Mucosa of rectum (tissue), 2 donors: ENCODE measurements around the gene IRX5.

Experiments used
- H3K27ac ChIP-seq, 2 donors: one replicate each; pipeline ENCODE4 v1.7.0; 2013; ENCODE audit warnings: inconsistent platforms in 2 of 2, low read depth in 2 of 2, low read length in 2 of 2
- H3K27me3 ChIP-seq, 2 donors: one replicate each; pipeline ENCODE4 v1.7.0; 2013; ENCODE audit warnings: low read length in 2 of 2; ENCODE audit not compliant: control insufficient read depth in 2 of 2, insufficient read depth in 2 of 2
- H3K36me3 ChIP-seq, 2 donors: one replicate each; pipeline ENCODE4 v1.7.0; 2013; ENCODE audit warnings: low read length in 2 of 2; ENCODE audit not compliant: control insufficient read depth in 2 of 2, insufficient read depth in 2 of 2
- H3K4me1 ChIP-seq, 2 donors: one replicate each; pipeline ENCODE4 v1.7.0; 2013; ENCODE audit warnings: low read length in 2 of 2, mild to moderate bottlenecking in 1 of 2; ENCODE audit not compliant: control insufficient read depth in 2 of 2, insufficient read depth in 2 of 2
- H3K4me3 ChIP-seq, 2 donors: one replicate each; pipeline ENCODE4 v1.7.0; 2013; ENCODE audit warnings: low read length in 2 of 2
- H3K9ac ChIP-seq, 2 donors: one replicate each; pipeline ENCODE4 v1.7.0; 2013; ENCODE audit warnings: low read length in 2 of 2, low read depth in 1 of 2, mild to moderate bottlenecking in 1 of 2
- H3K9me3 ChIP-seq, 2 donors: one replicate each; pipeline ENCODE4 v1.7.0; 2013; ENCODE audit warnings: low read length in 2 of 2; ENCODE audit not compliant: control insufficient read depth in 2 of 2
- donor health status: healthy.
- donor health status: Normal muscosa, but diverticular disease.

The IRX5 gene

GRCh38 chr16:54945063-54945462, 14.4 kb downstream of the IRX5 start:
- Histone ChIP-seq H3K4me1 (no peaks in the 10 kb centered on the region), H3K27me3 (peaks cover 21 to 22% of the 10 kb centered on the region in 2 donors), H3K36me3 (no peaks in the 10 kb centered on the region), H3K9ac (no peak overlapping the region), H3K27ac (no peak overlapping the region), H3K9me3 (no peaks in the 10 kb centered on the region), H3K4me3 (no peak overlapping the region)

GRCh38 chr16:54946909-54947308, 16.2 kb downstream of the IRX5 start:
- Histone ChIP-seq H3K4me3 (no peak overlapping the region), H3K27me3 (peaks cover 7 to 8% of the 10 kb centered on the region in 2 donors), H3K9ac (no peak overlapping the region), H3K36me3 (no peaks in the 10 kb centered on the region), H3K9me3 (no peaks in the 10 kb centered on the region), H3K4me1 (no peaks in the 10 kb centered on the region), H3K27ac (no peak overlapping the region)

GRCh38 chr16:54947616-54948015, 17.0 kb downstream of the IRX5 start:
- H3K27me3 ChIP-seq: peaks cover 7 to 8% of the 10 kb centered on the region in 2 donors
- H3K4me3 ChIP-seq: no peak overlapping the region
- H3K36me3 ChIP-seq: no peaks in the 10 kb centered on the region
- no peak overlapping the region for H3K27ac ChIP-seq
- H3K9ac ChIP-seq: no peak overlapping the region
- no peaks in the 10 kb centered on the region for H3K4me1 ChIP-seq
- no peaks in the 10 kb centered on the region for H3K9me3 ChIP-seq

- Histone ChIP-seq H3K4me3 (no peak overlapping the region), H3K4me1 (no peaks in the 10 kb centered on the region), H3K9me3 (no peaks in the 10 kb centered on the region), H3K36me3 (no peaks in the 10 kb centered on the region), H3K9ac (no peak overlapping the region), H3K27me3 (peaks cover 7 to 8% of the 10 kb centered on the region in 2 donors), H3K27ac (no peak overlapping the region)
Measured at GRCh38 chr16:54952195-54952594, 21.5 kb downstream of the IRX5 start.

GRCh38 chr16:54953461-54953860, 22.8 kb downstream of the IRX5 start:
- no peak overlapping the region for H3K9ac ChIP-seq
- H3K27me3 ChIP-seq: peaks cover 6 to 7% of the 10 kb centered on the region in 2 donors
- H3K36me3 ChIP-seq: no peaks in the 10 kb centered on the region
- H3K4me3 ChIP-seq: no peak overlapping the region
- no peak overlapping the region for H3K27ac ChIP-seq
- H3K4me1 ChIP-seq: no peaks in the 10 kb centered on the region
- H3K9me3 ChIP-seq: no peaks in the 10 kb centered on the region

GRCh38 chr16:54954220-54954619, 23.6 kb downstream of the IRX5 start:
- no peak overlapping the region for H3K9ac ChIP-seq
- no peak overlapping the region for H3K27ac ChIP-seq
- H3K36me3 ChIP-seq: no peaks in the 10 kb centered on the region
- H3K27me3 ChIP-seq: peaks cover 0 to 4% of the 10 kb centered on the region in 2 donors
- no peaks in the 10 kb centered on the region for H3K9me3 ChIP-seq
- no peak overlapping the region for H3K4me3 ChIP-seq
- no peaks in the 10 kb centered on the region for H3K4me1 ChIP-seq

- H3K36me3 ChIP-seq: no peaks in the 10 kb centered on the region
Measured at GRCh38 chr16:54955757-54956156, 25.1 kb downstream of the IRX5 start.

GRCh38 chr16:54957403-54958166, 26.9 kb downstream of the IRX5 start:
- Histone ChIP-seq H3K4me3 (no peak overlapping the region), H3K9ac (no peak overlapping the region), H3K27me3 (no peaks in the 10 kb centered on the region), H3K9me3 (no peaks in the 10 kb centered on the region), H3K36me3 (no peaks in the 10 kb centered on the region), H3K4me1 (no peaks in the 10 kb centered on the region), H3K27ac (no peak overlapping the region)

More at GRCh38 chr16:54955757-54956156, 25.1 kb downstream of the IRX5 start:
- H3K4me3 ChIP-seq: no peak overlapping the region
- no peak overlapping the region for H3K27ac ChIP-seq
- no peaks in the 10 kb centered on the region for H3K4me1 ChIP-seq
- H3K9ac ChIP-seq: no peak overlapping the region
- H3K27me3 ChIP-seq: no peaks in the 10 kb centered on the region
- H3K9me3 ChIP-seq: no peaks in the 10 kb centered on the region

- no peaks in the 10 kb centered on the region for H3K36me3 ChIP-seq
- H3K4me1 ChIP-seq: no peaks in the 10 kb centered on the region
- no peaks in the 10 kb centered on the region for H3K27me3 ChIP-seq
- H3K27ac ChIP-seq: no peak overlapping the region
- no peak overlapping the region for H3K4me3 ChIP-seq
- no peaks in the 10 kb centered on the region for H3K9me3 ChIP-seq
- no peak overlapping the region for H3K9ac ChIP-seq
Measured at GRCh38 chr16:54962045-54962444, 31.4 kb downstream of the IRX5 start.

- Histone ChIP-seq H3K27me3 (no peaks in the 10 kb centered on the region), H3K9me3 (no peaks in the 10 kb centered on the region)
Measured at GRCh38 chr16:54964239-54964638, 33.6 kb downstream of the IRX5 start.

More at GRCh38 chr16:54964239-54964638, 33.6 kb downstream of the IRX5 start:
- Histone ChIP-seq H3K9ac (no peak overlapping the region), H3K36me3 (no peaks in the 10 kb centered on the region), H3K4me3 (no peak overlapping the region), H3K4me1 (no peaks in the 10 kb centered on the region), H3K27ac (no peak overlapping the region)
